GM18907 (cell line): ENCODE results near the gene FRMD7.
"Not testable (repeated sequence)": the region's sequence is repeated elsewhere in the genome, so short reads cannot be mapped to it uniquely, and the experiment has no call there.

Experiments
- ATAC-seq: cut with Tn5 transposase; IDR thresholded peaks from one replicate; pipeline ENCODE4 v1.9.1; 2021; ENCODE audit warnings: mild to moderate bottlenecking, moderate library complexity; ENCODE audit not compliant: unreplicated experiment

The FRMD7 gene

GRCh38 chrX:132094164-132094563 lies 33.7 kb downstream of the FRMD7 start:
- no peak for ATAC-seq

- ATAC-seq, result no peak
Observed at GRCh38 chrX:132093239-132093860, 34.5 kb downstream of the FRMD7 start.

- peak; percentile 89 for ATAC-seq
Observed at GRCh38 chrX:132092439-132093065, 35.3 kb downstream of the FRMD7 start.

DNA sequence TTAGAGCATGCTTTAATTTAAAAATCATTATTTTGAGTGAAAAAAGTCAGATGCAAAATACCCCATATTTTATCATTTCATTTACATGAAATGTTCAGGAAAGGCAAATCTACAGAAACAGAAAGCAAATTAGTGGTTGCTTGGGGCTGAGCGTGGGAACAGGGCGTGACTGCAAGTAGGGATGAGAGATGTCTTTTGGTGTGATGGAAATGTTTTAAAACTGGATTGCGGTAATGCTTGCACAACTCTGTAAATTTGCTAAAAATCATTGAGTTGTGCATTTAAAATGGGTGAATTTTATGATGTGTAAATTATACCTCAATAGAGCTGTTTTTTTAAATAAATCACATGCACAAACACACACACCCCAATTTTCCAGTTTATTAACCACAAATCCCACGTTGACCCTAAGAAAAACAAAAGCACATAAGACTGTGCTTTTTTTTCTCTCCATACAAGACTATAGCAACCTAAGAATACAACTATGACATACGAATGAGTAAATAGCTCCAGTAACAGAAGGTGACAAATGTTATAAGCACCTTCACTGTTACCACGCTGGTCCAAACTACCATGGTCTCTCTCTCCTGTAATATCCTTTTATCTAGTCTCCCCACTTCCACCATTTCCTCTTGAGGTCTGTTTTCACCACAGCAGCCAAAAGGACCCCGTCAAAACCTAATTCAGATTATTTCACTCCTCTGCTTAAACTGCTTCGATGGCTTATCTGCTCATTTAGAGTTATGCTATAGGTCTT lies 37.2 kb downstream of the FRMD7 start:
- no peak for ATAC-seq

DNA sequence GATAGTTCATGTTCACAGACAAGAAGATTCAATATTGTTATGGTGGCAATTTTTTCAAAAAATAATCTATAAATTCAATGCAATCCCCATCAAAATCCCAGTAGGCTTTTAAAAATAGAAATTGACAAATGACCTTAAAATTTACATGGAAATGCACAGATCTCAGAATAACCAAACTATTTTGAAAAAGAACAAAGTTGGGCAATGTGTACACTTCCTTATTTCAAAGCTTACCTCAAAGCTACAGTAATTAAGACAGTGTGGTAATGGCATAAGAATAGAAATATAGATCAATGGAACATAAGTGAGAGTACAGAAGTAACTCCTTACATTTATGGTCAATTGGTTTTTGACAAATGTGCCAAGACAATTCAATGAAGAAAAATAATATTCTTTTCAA lies 39.0 kb downstream of the FRMD7 start:
- no peak for ATAC-seq

GRCh38 chrX:132086672-132087071 lies 41.1 kb downstream of the FRMD7 start:
- no peak for ATAC-seq

GRCh38 chrX:132085786-132086185 lies 42.0 kb downstream of the FRMD7 start:
- no peak for ATAC-seq

- no peak for ATAC-seq
Observed at GRCh38 chrX:132077912-132078311, 49.9 kb downstream of the FRMD7 start.

DNA sequence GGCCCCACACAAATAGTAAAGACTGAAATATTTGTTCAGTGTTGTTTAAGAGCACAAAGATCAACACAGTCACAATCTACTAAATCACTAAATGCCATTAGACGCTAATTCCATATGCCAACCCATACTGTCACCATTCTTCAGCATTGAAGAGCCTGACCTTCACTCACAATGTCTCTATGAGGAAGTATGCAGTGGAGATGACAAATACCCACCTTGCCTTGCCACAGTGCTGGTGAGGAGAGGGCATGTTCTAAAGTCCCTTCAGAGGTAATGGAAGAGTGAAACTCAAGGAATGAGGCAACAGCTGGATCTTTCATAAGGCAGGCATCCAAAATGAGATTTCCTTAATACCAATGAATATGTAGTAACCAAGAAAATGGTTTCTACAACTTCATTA lies 50.4 kb downstream of the FRMD7 start:
- ATAC-seq, result no peak

DNA sequence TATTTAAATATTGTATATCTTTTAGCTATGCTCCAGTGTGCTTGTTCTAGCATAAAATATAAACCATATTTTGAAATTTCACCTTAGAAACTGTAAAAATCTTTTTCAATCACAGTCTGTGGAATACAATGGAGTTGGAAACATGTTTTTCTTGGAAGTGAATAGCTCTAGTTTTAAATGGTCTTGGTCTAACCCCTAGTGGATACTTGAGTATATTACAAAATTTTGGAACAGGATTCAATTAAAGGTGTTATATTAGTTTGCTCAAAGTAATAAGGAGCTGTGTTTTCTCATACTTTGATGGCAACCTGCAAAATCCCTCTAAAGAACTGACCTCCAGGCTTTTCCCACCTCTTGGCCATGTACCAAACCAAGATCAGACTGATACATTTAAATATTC lies 56.6 kb downstream of the FRMD7 start:
- no peak for ATAC-seq

DNA sequence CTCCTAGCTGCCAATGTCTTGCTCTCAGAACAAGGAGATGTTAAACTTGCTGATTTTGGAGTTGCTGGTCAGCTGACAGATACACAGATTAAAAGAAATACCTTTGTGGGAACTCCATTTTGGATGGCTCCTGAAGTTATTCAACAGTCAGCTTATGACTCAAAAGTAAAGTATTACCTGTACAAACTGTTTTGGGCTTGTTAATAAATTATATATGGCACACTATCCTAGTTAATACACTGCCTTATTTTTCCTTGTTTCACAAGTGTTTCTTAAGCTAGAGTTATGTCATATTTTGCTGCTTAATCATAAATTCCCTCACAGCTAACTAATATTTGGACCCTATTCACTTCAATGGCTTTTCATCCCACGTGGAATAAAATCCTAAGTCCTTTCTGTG lies 59.4 kb downstream of the FRMD7 start:
- ATAC-seq, result no peak

GRCh38 chrX:132063862-132064261 lies 64.0 kb downstream of the FRMD7 start:
- no peak for ATAC-seq

DNA sequence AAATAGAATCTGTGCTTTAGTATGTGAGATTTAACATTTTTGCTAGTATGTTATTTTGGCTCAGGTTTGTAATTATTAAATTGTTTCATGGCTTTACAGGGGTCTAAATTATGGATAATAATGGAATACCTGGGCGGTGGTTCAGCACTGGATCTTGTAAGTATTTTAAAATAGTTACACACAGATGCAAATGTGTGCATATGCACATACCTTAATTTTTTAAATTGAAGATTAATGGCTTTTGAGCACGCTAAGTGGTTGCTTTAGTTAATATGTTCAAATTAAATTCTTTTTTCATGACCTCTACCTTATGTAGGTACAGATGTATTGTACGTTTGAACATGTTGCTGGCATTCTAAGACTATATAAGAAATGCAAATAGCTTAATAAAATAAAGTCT lies 64.5 kb downstream of the FRMD7 start:
- ATAC-seq, result no peak

DNA sequence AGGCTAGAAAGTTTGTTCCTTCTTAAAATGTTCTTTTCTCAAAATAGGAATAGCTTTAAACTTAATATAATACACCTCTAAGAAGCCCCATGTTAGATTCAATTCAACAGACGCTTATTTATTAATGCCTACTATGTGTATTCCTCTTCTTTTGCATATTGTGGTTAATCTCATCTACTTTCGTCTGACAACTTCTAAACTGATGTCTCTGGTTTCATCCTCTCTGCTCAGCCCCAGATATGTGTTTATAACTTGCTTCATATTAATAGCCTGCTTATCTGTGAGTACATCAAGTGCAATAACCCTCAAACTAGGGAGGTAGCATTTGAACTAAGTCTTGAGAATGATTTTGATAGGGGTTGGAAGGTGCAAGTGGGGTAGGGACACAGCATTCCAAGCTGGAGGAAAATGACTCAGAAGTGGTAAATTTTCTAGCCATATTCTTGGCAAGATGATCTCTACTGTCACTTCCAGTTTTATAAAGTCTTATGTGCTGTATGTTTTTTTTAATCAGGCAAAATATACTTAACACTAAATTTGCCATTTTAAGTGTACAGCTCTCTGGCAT lies 67.8 kb downstream of the FRMD7 start:
- ATAC-seq, result no peak

GRCh38 chrX:132058975-132059374 lies 68.8 kb downstream of the FRMD7 start:
- no peak for ATAC-seq

GRCh38 chrX:132058050-132058449 lies 69.8 kb downstream of the FRMD7 start:
- ATAC-seq, result no peak

DNA sequence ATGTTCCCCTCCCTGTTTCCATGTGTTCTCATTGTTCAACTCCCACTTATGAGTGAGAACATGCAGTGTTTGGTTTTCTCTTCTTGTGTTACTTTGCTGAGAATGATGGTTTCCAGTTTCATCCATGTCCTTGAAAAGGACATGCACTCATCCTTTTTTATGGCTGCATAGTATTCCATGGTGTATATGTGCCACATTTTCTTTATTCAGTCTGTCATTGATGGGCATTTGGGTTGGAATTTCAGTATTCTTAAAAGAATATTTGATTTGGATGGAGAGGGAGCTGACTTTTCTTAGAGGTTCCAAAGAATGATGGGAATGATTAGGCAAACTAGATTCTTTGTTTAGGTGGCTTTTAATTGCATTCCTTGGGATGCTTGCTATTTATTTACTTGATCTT lies 76.0 kb downstream of the FRMD7 start:
- not testable (repeated sequence) for ATAC-seq

- ATAC-seq, result no peak
Observed at GRCh38 chrX:132046533-132046932, 81.3 kb downstream of the FRMD7 start.

DNA sequence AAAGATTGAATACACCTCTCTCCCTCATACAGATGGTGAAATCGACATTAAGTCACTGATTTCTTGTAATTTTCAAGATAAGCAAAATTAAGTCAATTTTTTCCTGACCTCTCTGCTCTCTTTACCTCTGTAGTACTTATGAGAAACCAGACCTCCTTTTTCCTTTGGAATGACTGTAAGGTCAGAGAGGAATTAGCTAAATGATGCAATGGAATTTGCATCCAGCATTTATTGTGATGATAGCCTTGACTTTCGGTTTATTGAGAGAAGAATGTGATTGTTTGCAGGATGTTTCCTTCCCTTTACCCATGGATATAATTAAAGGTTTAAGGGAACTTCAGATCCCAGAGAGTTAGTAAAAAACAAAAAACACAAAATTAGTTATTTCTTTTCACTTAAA lies 82.4 kb downstream of the FRMD7 start:
- no peak for ATAC-seq

DNA sequence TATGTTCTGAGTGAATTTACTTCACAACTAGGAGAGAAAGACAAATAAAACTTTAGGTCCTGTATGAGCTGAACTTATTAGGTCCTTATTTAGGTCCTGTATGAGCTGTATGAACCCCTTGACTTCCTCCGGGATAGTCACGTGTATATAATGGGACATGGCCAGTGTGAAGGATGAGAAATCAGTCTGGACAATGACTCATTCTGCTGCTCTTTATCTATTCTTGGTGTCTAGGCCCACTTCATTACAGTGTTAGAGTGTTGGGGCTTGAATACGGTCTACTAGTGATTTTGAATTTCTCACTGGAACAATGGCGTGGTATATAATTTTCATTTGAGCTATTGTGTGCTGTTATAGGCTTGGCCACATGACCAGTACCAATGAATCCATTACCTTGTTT lies 82.9 kb downstream of the FRMD7 start:
- ATAC-seq, result no peak

- no peak for ATAC-seq
Observed at GRCh38 chrX:132043977-132044376, 83.8 kb downstream of the FRMD7 start.

GRCh38 chrX:132041015-132041414 lies 86.8 kb downstream of the FRMD7 start:
- ATAC-seq, result no peak
